ENCODE measurements around the gene PLPPR2. TPM values are rescaled to one million over a fixed set of nuclear protein-coding genes. Genes with fewer than 3 reads are reported as not detected.
"Not testable (repeated sequence)": the region's sequence is repeated elsewhere in the genome, so short reads cannot be mapped to it uniquely, and the experiment has no call there.

The PLPPR2 gene
- total RNA-seq, 1 donor from 2014 or later = 2.2 TPM

DNA sequence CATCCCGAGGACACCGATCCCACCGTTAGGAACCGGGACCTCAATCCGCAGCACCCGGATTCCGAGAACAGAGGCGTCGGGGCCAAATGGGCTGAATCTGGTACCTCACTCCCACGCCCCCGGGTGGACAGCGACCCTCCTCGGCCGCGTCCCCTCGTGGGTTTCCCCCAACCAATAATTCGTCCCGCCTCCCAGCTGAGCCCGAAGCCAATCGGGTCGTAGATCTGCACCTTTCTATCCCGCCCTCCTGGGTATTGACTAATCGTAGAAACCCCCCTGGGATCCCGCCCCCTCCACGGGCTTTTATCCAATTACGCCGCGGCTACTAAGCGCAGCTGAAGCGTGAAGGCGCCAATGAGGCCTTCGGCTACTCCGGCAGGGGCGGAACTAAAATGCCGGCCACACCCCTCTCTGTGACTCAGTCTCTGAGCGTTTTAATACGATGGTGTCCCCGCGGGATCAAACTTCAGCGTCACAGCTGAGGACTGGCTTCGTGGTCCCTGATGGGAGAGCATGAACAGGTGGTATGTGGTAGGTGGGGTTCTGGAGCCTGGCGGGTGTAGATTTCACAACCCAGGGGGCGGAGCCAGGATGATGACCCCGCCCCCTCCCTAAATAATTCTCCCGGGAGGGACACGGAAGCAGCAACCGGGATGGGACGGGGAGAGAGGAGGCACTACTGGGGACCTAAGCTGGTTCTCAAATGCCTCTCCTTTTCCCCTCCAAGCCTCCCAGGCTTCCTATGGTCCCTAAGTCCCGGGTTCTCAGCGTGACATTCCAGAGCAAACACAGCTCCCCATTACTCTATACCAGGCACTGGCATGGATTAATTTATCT, 8.9 kb upstream of the PLPPR2 start, which contains the start of the genes CCDC159 and TMEM205:
TSS of gene CCDC159 (plus strand) at position 416 of the 837 bp plus-strand sequence. CDS start at position 504, 88 bp downstream.
TSS of gene TMEM205 (minus strand) at position 165 of the 837 bp plus-strand sequence. CDS start 649 bp downstream, outside the sequence.
- Mint-ChIP-seq H3K27ac (peak within 1 kb of the TSS; percentile 93), H3K9me3 (no peaks in the 10 kb centered on the region), H3K27me3 (no peaks in the 10 kb centered on the region), H3K4me1 (peaks cover 30% of the 10 kb centered on the region), H3K36me3 (ENCODE audit: low read depth) (peaks cover 19% of the 10 kb centered on the region), H3K4me3 (peak within 1 kb of the TSS; percentile 98)
- no peak for TF ChIP-seq CTCF (IDR thresholded peaks at IDR 0.05)
- intact Hi-C loops (cut with micrococcal nuclease) = loop anchor here (1.0 to 5.0 kb wide), 7 partner anchors 9 to 159 kb away; partner anchors contain the start of genes ODAD3, PLPPR2, PRKCSH and SWSAP1
- DNase-seq (peak; percentile 93), ATAC-seq (ENCODE audit: low read depth) (peak; percentile 95)
- ChIA-PET POLR2A (interaction anchor here (0.5 to 4.3 kb wide), 14 partner anchors 9 to 510 kb away, joined by 3 to 65 read pairs (median 3); partner anchors contain the start of genes ODAD3, SWSAP1 and TMED1), CTCF (interaction anchor here (0.6 to 1.2 kb wide), 6 partner anchors 9 to 220 kb away, joined by 3 to 4 read pairs (median 3); partner anchors contain the start of genes ODAD3 and SWSAP1)

GRCh38 chr19:11347546-11348039, 7.6 kb upstream of the PLPPR2 start:
- Mint-ChIP-seq H3K27me3 (no peaks in the 10 kb centered on the region), H3K9me3 (no peaks in the 10 kb centered on the region), H3K4me3 (peak overlapping the region; percentile 98), H3K36me3 (ENCODE audit: low read depth) (peaks cover 15% of the 10 kb centered on the region), H3K27ac (no peak overlapping the region), H3K4me1 (peaks cover 30% of the 10 kb centered on the region)
- ChIA-PET CTCF (no interaction called here), POLR2A (interaction anchor here (4.3 kb wide), 1 partner anchor 27 kb away, joined by 65 read pairs; the partner anchor contains the start of gene SWSAP1)
- intact Hi-C loops (cut with micrococcal nuclease) = loop anchor here (2.0 to 5.0 kb wide), 2 partner anchors 55 to 73 kb away; no protein-coding TSS in a partner anchor
- TF ChIP-seq CTCF (IDR thresholded peaks at IDR 0.05) = no peak
- DNase-seq = no peak
- ATAC-seq (ENCODE audit: low read depth) = no peak

GRCh38 chr19:11349171-11349570, 6.1 kb upstream of the PLPPR2 start:
- ChIA-PET CTCF (no interaction called here), POLR2A (interaction anchor here (0.6 to 4.3 kb wide), 2 partner anchors 17 to 25 kb away, joined by 5 to 65 read pairs; partner anchors contain the start of gene SWSAP1)
- peaks cover 30% of the 10 kb centered on the region for H3K4me1 Mint-ChIP-seq
- TF ChIP-seq CTCF (IDR thresholded peaks at IDR 0.05) = no peak
- DNase-seq (no peak), ATAC-seq (ENCODE audit: low read depth) (no peak)
- peaks cover 10% of the 10 kb centered on the region for H3K36me3 Mint-ChIP-seq (ENCODE audit: low read depth)
- no peak overlapping the region for H3K27ac Mint-ChIP-seq
- no peaks in the 10 kb centered on the region for H3K27me3 Mint-ChIP-seq
- H3K4me3 Mint-ChIP-seq = no peak overlapping the region
- no peaks in the 10 kb centered on the region for H3K9me3 Mint-ChIP-seq
- intact Hi-C loops (cut with micrococcal nuclease) = loop anchor here (5.0 kb wide), 1 partner anchor 57 kb away; no protein-coding TSS in a partner anchor

GRCh38 chr19:11354102-11354501, 1.1 kb upstream of the PLPPR2 start:
- intact Hi-C loops (cut with micrococcal nuclease); H3K36me3 Mint-ChIP-seq (ENCODE audit: low read depth); DNase-seq; H3K27ac Mint-ChIP-seq; H3K9me3 Mint-ChIP-seq; ATAC-seq (ENCODE audit: low read depth); CTCF ChIA-PET; H3K4me3 Mint-ChIP-seq: not testable (repeated sequence)
- POLR2A ChIA-PET = interaction anchor here (1.2 kb wide), 1 partner anchor 21 kb away, joined by 7 read pairs; the partner anchor contains the start of gene SWSAP1
- Mint-ChIP-seq H3K27me3 (peaks cover 12% of the 10 kb centered on the region), H3K4me1 (peaks cover 11% of the 10 kb centered on the region)

GRCh38 chr19:11356074-11356397, 804 bp downstream of the PLPPR2 start:
- Mint-ChIP-seq H3K9me3 (no peaks in the 10 kb centered on the region), H3K4me3 (peak overlapping the region; percentile 67), H3K27ac (no peak overlapping the region), H3K36me3 (ENCODE audit: low read depth) (no peaks in the 10 kb centered on the region), H3K4me1 (peaks cover 11% of the 10 kb centered on the region), H3K27me3 (peaks cover 12% of the 10 kb centered on the region)
- DNase-seq (no peak), ATAC-seq (ENCODE audit: low read depth) (no peak)
- CTCF ChIA-PET = no interaction called here
- intact Hi-C loops (cut with micrococcal nuclease) = no loop called here
- POLR2A ChIA-PET = no interaction called here
- TF ChIP-seq CTCF (IDR thresholded peaks at IDR 0.05) = no peak
